ENCODE results near the gene RNF144A.

The RNF144A gene

GRCh38 chr2:6972067-6972710 lies 55.0 kb downstream of the RNF144A start:
- no peak overlapping the region for H3K4me3 ChIP-seq (ENCODE audit: low read depth, low read length)
- TF ChIP-seq CTCF (IDR thresholded peaks at IDR 0.05; ENCODE audit: low read depth, low read length) = no peak

- TF ChIP-seq CTCF (IDR thresholded peaks at IDR 0.05; ENCODE audit: low read depth, low read length) = no peak
- no peak overlapping the region for H3K4me3 ChIP-seq (ENCODE audit: low read depth, low read length)
These were observed 56.8 kb downstream of the RNF144A start for GRCh38 chr2:6973895-6974545.

- no peak overlapping the region for H3K4me3 ChIP-seq (ENCODE audit: low read depth, low read length)
- TF ChIP-seq CTCF (IDR thresholded peaks at IDR 0.05; ENCODE audit: low read depth, low read length) = no peak
These were observed 58.8 kb downstream of the RNF144A start for GRCh38 chr2:6975988-6976387.

- no peak for TF ChIP-seq CTCF (IDR thresholded peaks at IDR 0.05; ENCODE audit: low read depth, low read length)
- no peak overlapping the region for H3K4me3 ChIP-seq (ENCODE audit: low read depth, low read length)
These were observed 60.0 kb downstream of the RNF144A start for GRCh38 chr2:6977113-6977741.

GRCh38 chr2:6977786-6978185 lies 60.6 kb downstream of the RNF144A start:
- TF ChIP-seq CTCF (IDR thresholded peaks at IDR 0.05; ENCODE audit: low read depth, low read length) = no peak

GRCh38 chr2:6978991-6979390 lies 61.8 kb downstream of the RNF144A start:
- no peak for TF ChIP-seq CTCF (IDR thresholded peaks at IDR 0.05; ENCODE audit: low read depth, low read length)
- H3K4me3 ChIP-seq (ENCODE audit: low read depth, low read length) = no peak overlapping the region

More at GRCh38 chr2:6977786-6978185, 60.6 kb downstream of the RNF144A start:
- H3K4me3 ChIP-seq (ENCODE audit: low read depth, low read length) = no peak overlapping the region

GRCh38 chr2:6982449-6982848 lies 65.2 kb downstream of the RNF144A start:
- TF ChIP-seq CTCF (IDR thresholded peaks at IDR 0.05; ENCODE audit: low read depth, low read length) = no peak
- no peak overlapping the region for H3K4me3 ChIP-seq (ENCODE audit: low read depth, low read length)

All from WI38 (cell line).